Right lobe of liver (tissue), 6 donors: Measurements from ENCODE around the gene CYP19A1. TPM values are rescaled to one million over a fixed set of nuclear protein-coding genes. Genes with fewer than 3 reads are reported as not detected.

Experiments
- ATAC-seq, 4 donors: fragments of 200-7000 bp; cut with Tn5 transposase; one replicate each; pipeline ENCODE4 v1.9.1; 2020; ENCODE audit warnings: mild to moderate bottlenecking in 4 of 4, moderate library complexity in 4 of 4
- DNase-seq, 3 donors: peaks; one replicate each; pipeline ENCODE4 v3.0.0-alpha.2; 2020
- H3K27ac ChIP-seq, 3 donors: fragments of 200-600 bp; one replicate each; pipeline ENCODE4 v1.8.0; 2022
- H3K27me3 ChIP-seq, 2 donors: fragments of 200-600 bp; one replicate each; pipeline ENCODE4 v1.8.0; 2022
- H3K36me3 ChIP-seq, 4 donors: fragments of 200-600 bp; sonication (generic) in 1 of 4; one replicate each; pipeline versions ENCODE4 v1.5.1 to v1.8.0; 2017 to 2022; ENCODE audit warnings: control low read depth in 1 of 4
- H3K4me1 ChIP-seq, 4 donors: fragments of 200-600 bp; sonication (generic) in 1 of 4; one replicate each; pipeline versions ENCODE4 v1.5.1 to v1.8.0; 2017 to 2022; ENCODE audit warnings: control low read depth in 1 of 4
- H3K4me3 ChIP-seq, 3 donors: fragments of 200-600 bp; one replicate each; pipeline ENCODE4 v1.8.0; 2022
- H3K9me3 ChIP-seq, 4 donors: fragments of 200-600 bp; sonication (generic) in 1 of 4; one replicate each; pipeline versions ENCODE4 v1.5.1 to v1.8.0; 2017 to 2022; ENCODE audit warnings: control low read depth in 1 of 4
- POLR2A ChIP-seq: fragments of 450-650 bp; IDR thresholded peaks from one replicate; pipeline ENCODE4 v1.6.1; 2017; ENCODE audit warnings: antibody characterized with exemption, mild to moderate bottlenecking
- WGBS: methylation state at CpG from one replicate; pipeline ENCODE4 v1.1.6; 2018; ENCODE audit warnings: low coverage, low lambda C conversion rate; ENCODE audit not compliant: insufficient coverage; ENCODE audit errors: missing lambda C conversion rate; 5-methylcytosine and 5-hydroxymethylcytosine counted together
- intact Hi-C, 2 donors: fragments of 100-400 bp; cut with DNase I; formaldehyde crosslinking; loops; one replicate each; pipeline versions ENCODE4 v1.11.2 to v1.14.1; 2022
- total RNA-seq, 6 experiments: library from RNA; depleted of rRNA in 2 of 6; stranded (reverse); fragments of >200 nt in 2 of 6; fragmentation: NEBNext Ultra II Directional in 3 of 6; extraction: Animal tissue kit (Norgen Biotek cat#: 25700) in 3 of 6; gene quantifications; one replicate each; pipeline versions ENCODE4 v1.1.0 to v1.2.4, GENCODE V29; 2016 to 2023
- TF ChIP-seq, protein P1 (sequence below), 4 donors: fragments of 200-600 bp in 3 of 4; fragments of 450-650 bp in 1 of 4; IDR thresholded peaks; one replicate each; pipeline versions ENCODE4 v1.5.1 to v1.8.0; 2016 to 2022; ENCODE audit warnings: antibody characterized with exemption in 4 of 4, mild to moderate bottlenecking in 2 of 4
- donor health status: DM: no; HTN: yes; CAD: no.
- donor health status: DM: no; HTN: no; CAD: no.
- donor health status: DM: no; HTN: no; CAD: no.
- donor health status: DM: no; HTN: yes; CAD: no.
- donor health status: DM: no; HTN: yes; CAD: no.

CYP19A1 gene
- total RNA-seq, 6 experiments from 2014 or later: not detected

DNA sequence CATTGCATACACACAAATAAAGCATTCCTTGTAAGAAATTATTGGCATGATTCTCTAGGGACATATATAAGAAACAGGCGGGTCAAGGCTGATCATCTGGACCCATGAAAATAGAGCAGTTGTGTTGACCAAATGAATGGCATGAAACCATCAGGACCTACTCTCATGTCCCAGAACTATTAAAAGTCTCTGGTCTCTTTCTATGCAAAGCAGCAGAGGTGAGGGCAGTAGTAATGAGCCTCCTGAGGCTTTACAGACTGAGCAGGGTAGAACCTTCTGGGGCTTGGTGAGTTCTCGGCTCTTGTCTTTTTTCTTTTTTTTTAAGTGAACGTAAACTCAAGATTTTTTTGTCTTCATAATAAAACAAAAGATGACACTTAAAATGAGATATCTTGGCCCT lies 12.3 kb upstream of the CYP19A1 start:
- 71% methylated on average over 2 of the region's 3 CpGs for WGBS
- DNase-seq (no peak), ATAC-seq (no peak)
- no peak overlapping the region for H3K27ac ChIP-seq
- H3K27me3 ChIP-seq: no peaks in the 10 kb centered on the region
- no peak for TF ChIP-seq POLR2A
- TF ChIP-seq, protein P1, sequence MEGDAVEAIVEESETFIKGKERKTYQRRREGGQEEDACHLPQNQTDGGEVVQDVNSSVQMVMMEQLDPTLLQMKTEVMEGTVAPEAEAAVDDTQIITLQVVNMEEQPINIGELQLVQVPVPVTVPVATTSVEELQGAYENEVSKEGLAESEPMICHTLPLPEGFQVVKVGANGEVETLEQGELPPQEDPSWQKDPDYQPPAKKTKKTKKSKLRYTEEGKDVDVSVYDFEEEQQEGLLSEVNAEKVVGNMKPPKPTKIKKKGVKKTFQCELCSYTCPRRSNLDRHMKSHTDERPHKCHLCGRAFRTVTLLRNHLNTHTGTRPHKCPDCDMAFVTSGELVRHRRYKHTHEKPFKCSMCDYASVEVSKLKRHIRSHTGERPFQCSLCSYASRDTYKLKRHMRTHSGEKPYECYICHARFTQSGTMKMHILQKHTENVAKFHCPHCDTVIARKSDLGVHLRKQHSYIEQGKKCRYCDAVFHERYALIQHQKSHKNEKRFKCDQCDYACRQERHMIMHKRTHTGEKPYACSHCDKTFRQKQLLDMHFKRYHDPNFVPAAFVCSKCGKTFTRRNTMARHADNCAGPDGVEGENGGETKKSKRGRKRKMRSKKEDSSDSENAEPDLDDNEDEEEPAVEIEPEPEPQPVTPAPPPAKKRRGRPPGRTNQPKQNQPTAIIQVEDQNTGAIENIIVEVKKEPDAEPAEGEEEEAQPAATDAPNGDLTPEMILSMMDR (IDR thresholded peaks at IDR 0.05): no peak
- intact Hi-C loops: no loop called here
- H3K4me1 ChIP-seq: no peaks in the 10 kb centered on the region
- no peaks in the 10 kb centered on the region for H3K9me3 ChIP-seq
- H3K36me3 ChIP-seq: no peaks in the 10 kb centered on the region
- H3K4me3 ChIP-seq: no peak overlapping the region

DNA sequence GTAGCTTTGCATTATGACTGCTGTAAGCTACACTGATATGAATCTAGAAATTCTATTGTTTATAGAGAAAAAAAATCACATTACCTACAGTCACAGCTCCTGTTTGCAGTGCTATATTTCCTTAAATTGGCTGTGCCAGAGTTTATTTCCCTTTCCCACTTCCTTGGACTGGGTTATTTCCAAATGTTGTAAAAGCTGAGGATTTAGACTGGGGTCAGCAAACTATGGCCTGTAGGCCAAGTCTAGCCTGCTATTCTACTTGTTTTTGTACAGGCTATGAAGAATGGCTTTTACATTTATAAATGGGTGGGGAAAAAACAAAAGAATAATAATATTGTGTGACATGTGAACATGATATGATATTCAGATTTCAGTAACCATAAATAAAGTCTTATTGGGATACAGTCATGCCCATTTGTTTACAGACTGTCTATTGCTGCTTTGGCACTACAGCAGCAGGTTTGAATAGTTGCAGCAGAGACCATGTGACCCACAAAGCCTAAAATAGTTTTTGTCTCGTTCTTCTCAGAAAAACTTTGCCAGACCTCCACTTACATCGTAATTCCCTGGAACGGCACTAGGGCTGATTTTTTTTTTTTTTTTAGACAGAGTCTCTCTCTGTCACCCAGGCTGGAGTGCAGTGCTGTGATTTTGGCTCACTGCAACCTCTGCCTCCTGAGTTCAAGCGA lies 10.9 kb upstream of the CYP19A1 start:
- Histone ChIP-seq H3K27ac (no peak overlapping the region), H3K4me3 (no peak overlapping the region), H3K27me3 (no peaks in the 10 kb centered on the region), H3K4me1 (no peaks in the 10 kb centered on the region), H3K36me3 (no peaks in the 10 kb centered on the region), H3K9me3 (no peaks in the 10 kb centered on the region)
- WGBS: 46% methylated on average over 4 of the region's 4 CpGs
- no peak for ATAC-seq
- intact Hi-C loops: no loop called here
- no peak for TF ChIP-seq POLR2A
- TF ChIP-seq, protein P1 (IDR thresholded peaks at IDR 0.05): no peak
- DNase-seq: no peak

DNA sequence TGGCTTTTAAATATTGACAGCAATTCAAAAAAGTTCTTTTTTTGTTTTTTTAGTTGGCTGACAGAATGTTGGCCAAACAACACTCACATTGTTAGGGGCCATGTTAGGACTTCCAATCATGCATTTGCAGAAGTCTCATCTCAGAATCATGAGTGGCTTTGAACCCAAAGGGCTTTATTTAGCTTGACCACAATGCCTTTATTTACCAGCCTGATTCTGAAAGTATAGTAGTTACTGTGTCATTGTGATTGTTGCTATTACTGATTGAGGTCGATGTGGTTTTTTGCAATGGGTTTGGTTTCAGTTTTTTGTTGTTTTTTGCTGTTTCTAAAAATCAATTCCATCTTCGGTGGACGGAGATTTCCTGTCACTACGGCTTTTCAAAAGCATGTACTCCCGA lies 10.3 kb upstream of the CYP19A1 start:
- Histone ChIP-seq H3K36me3 (no peaks in the 10 kb centered on the region), H3K27me3 (no peaks in the 10 kb centered on the region), H3K4me3 (no peak overlapping the region), H3K9me3 (no peaks in the 10 kb centered on the region), H3K27ac (no peak overlapping the region), H3K4me1 (no peaks in the 10 kb centered on the region)
- TF ChIP-seq POLR2A: no peak
- TF ChIP-seq, protein P1 (IDR thresholded peaks at IDR 0.05): no peak
- ATAC-seq: no peak
- no peak for DNase-seq
- intact Hi-C loops: no loop called here
- WGBS: 38% methylated on average over 5 of the region's 5 CpGs

DNA sequence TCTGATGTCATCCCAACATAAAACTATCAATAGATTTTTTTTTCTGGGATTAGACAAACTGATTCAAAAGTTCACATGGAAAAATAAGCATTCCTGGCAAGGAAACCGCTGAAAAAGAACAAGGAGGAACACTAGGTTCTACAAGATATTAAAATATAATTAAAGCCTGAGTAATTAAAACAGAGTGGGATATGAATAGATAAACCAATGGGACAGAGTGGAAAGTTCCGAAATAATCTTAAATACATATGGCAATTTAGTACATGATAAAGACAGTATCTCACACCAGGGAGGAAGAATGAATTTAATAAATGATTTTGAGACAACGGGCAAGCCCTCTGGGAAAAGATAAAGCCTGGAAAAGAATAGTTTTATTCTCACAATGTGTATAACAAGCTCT lies 7.7 kb upstream of the CYP19A1 start:
- TF ChIP-seq, protein P1 (IDR thresholded peaks at IDR 0.05): no peak
- no peak for TF ChIP-seq POLR2A
- WGBS: 38% methylated on average over 3 of the region's 3 CpGs
- intact Hi-C loops: no loop called here
- Histone ChIP-seq H3K4me1 (peaks cover 0 to 6% (median 0%) of the 10 kb centered on the region in 4 donors), H3K27me3 (no peaks in the 10 kb centered on the region), H3K9me3 (no peaks in the 10 kb centered on the region), H3K4me3 (no peak overlapping the region), H3K27ac (no peak overlapping the region), H3K36me3 (no peaks in the 10 kb centered on the region)
- no peak for ATAC-seq
- no peak for DNase-seq
